Myocyte (in vitro differentiated cells): ENCODE results near the gene ELOB. TPM values are rescaled to one million over a fixed set of nuclear protein-coding genes. Genes with fewer than 3 reads are reported as not detected.

Source experiments
- DNase-seq: peaks from one replicate; pipeline ENCODE4 v3.0.0-alpha.2; 2012; ENCODE audit warnings: low read depth
- total RNA-seq: library from RNA; depleted of rRNA; stranded (reverse); fragments of >200 nt; gene quantifications from 2 replicates; pipeline ENCODE4 v1.2.3, GENCODE V29; 2014

The ELOB gene
- total RNA-seq, 1 donor from 2014 or later: 235 TPM

DNA sequence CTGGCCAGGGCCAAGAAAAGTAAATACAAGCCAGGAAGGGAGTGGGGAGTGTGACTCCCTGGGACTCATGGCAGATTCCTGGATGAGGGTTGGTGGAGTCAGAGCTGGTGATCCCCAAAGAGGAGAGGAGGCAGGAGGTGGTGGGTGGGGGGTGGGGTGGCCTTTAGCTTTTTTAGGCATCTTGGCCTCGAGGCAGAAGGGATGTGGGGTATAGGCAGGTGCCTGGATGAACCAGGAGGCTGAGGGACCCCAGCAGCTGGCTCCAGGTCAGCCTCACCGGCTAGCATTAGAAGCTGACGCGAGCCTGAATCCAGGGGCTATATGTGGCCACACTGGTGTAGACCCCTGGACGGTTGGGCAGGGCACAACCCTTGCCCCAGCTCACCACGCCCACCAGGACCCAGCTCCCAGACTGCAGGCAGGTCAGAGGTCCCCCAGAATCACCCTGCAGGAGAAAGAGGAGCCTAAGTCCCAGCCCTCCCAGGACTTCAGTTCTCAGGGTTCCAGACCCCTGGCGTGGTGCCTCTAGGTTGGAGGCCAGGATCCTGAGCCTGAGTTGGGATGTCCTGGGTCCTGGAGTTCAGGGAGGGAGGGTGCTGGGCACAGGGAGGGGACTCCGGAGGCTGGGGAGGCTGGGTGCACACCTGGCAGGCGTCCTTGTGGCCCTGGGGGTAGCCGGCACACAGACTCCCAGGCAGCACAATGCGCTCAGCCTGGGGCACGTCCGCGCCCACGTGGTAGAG is 7.4 kb upstream of the ELOB start:
- DNase-seq: no peak

- no peak for DNase-seq
Measured at GRCh38 chr16:2783581-2784357, 6.7 kb upstream of the ELOB start.

DNA sequence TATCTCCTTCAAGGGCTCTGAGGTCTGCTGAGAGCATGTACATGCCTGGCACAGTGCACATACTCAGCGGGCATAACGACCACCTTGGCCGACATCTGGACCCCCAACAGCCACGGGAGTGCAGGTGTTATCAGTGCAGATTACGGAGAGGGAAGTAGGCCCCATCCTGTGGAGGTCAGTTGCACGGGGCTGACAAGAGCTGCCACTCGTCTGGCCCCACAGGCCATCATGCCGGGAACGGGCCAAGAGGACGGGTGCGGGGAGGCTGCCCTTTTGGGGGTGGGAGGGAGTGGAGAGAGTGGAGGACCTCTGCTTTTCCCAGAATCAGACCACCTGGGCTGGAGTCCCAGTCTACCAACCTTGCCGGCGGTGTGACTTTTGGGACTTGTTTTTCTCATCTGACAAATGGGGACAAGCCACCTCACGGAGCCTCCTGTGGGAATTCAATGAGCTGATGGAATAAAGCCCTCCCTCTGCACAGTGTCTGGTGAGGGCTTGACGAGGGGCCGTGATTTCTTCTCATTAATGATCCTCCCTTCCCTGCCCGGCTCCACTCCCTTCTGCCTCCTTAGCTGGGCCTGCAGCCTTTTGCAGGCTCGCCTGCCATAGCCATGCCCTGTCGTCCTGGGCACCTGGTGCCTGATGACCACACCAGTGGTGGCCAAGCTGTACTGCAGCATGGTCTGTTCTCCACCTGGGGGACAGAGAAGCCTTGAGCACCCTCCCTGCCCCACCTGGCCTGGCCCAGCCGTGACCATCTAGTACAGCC is 5.7 kb upstream of the ELOB start:
- no peak for DNase-seq

GRCh38 chr16:2779978-2780898 is 3.2 kb upstream of the ELOB start:
- DNase-seq: no peak

- DNase-seq: no peak
Measured at GRCh38 chr16:2779151-2779920, 2.3 kb upstream of the ELOB start.

- DNase-seq: no peak
Measured at GRCh38 chr16:2778630-2778958, 1.5 kb upstream of the ELOB start.

GRCh38 chr16:2777903-2778629 is 986 bp upstream of the ELOB start:
- no peak for DNase-seq

- no peak for DNase-seq
Measured at GRCh38 chr16:2776500-2777139, 460 bp downstream of the ELOB start.

- no peak for DNase-seq
Measured at GRCh38 chr16:2775765-2776499, 1.1 kb downstream of the ELOB start.

- no peak for DNase-seq
Measured at GRCh38 chr16:2775131-2775716, 1.9 kb downstream of the ELOB start.

DNA sequence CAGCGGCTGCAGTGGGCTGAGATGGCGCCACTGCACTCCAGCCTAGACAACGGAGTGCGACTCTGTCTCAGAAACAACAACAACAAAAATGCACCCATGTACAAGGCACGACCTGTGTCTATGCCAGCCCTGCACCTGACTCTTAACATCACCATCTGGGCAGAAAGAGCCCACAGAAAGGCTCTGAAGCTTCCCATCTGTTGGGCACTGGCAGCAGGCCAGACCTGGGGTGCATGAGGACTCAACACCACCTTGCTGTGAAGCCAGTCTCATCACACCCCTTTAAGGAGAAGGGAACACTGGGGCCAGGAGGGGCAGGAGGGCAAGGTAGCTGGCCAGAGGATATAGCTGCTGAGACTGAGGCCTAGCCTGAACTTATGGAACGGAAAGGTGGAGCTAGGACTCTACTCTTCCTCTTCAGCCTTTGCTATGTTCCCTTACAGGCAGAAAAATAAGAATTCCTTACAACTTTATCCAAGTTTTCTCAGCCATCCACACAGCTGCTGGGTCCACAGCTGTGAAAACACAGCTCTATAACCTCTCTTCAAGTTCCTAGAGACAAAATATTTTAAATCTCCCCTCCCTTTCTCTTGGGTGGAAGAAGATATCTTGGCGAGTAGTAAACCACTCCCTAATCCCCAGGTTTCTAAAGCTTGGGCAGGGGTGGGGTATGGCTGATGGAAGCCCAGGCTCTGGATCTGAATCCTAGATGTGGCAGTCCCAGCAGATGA is 2.8 kb downstream of the ELOB start:
- peak; percentile 82 for DNase-seq

DNA sequence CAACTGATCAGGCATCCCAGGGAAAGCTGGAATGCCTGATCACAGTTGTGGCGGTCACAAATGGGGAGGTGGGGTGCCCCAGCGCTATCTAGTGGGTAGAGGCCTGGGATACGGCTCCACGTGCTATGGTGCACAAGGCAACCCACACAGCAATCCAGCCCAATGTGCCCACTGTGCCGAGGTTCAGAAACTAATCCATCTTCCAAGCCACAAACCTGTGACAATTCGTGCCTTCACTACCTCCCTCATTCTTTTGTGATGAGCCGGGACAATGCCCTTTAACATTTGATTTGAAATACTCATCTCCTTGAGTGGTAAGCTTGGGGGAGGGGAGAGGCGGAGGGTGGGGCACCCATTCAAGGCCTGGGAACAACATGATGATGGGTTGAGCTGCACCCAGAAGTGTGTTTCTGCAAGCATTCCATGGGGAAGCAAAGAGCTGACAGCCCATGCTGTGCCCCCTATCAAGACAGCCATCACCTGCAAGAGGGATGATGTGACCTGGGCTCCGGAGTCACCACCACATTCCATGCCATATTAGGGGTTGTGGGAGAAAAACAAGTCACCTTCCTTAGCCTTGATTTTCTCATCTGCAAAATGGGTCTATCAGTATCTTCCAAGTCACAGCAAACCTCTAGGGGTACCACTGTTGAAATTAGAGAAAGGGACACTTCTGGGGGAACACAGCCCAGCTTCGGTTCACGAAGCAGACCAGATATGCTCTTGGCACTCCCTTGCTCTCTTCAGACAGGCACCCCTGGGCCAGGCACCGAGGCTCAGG is 3.7 kb downstream of the ELOB start:
- DNase-seq: peak; percentile 47

DNA sequence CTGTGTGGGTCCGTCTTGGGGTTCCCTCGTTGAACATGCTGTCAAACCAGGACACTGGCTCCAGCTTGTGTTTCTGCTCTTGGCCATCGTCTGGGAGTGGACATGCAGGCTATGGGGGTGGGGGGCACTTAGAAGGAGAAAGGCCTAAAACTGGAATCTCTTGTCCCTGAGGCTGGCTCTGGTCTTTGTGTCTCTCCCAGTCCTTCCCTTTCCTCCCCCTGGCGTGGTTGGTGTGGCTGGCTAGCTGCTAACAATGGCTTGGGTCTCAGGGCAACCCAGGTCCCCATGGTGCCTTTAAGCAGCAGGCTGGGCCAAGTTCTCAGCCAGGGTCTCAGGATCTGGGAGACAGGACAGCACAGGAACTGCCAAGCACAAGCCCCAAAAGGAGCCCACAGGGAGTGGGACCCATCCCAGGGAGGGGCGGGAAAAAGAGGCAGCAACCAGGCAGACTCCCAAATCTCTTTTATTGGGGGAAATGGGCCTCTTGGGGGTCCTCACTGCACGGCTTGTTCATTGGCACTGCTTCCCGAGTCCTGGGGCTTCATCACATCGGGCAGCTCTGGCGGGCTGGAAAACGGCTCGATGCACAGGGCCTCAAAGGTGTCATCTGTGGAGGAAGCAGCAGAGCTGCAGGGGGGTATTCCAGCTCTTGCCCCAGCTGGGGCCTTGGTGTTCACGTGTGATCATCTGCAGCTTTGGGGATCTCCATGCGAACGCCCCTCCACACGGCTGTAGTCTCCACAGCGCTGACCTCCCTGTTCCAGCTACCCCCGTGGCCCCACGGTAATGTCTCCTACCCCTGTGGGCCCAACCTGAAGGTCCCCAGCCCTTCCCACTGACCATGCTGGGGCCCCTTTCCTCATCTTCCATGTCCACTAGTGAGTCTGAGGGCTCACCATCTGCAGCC is 5.3 kb downstream of the ELOB start:
- no peak for DNase-seq

DNA sequence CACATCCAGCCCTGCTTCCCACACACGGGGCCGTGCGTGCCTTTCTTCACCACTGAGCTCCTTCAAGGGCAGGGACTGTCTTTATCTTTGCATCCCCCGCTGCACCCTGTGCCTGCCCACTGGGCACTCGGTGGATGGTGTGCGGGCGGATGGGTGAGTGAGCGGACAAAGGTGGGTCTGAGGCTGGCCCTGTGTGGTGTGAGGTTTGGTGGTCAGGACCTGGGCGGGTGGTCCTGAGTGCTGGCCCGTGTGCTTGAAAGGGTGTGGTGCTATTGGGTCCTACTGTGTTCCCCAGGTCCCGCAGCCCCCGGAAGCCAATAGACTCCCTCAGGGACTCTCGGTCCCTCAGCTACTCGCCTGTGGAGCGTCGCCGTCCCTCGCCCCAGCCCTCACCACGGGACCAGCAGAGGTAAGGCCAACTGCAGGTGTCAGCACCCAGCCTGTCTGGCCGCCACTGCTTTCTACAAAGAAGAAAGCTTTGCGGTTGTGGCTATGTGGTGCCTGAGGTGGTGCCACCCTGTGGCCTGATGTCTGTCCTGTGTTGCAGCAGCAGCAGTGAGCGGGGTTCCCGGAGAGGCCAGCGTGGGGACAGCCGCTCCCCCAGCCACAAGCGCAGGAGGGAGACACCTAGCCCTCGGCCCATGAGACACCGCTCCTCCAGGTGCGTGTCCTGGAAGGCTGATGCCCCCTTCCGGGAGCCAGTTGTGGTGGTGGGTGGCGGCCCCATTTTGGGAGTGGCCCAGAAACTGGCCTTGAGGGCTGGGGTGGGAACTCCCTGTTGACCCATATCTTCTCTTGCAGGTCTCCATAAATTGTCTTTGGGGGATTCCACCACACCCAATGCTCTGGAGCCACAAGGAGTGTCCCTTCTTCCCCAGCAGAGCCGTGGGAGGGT is 6.8 kb downstream of the ELOB start:
- DNase-seq: no peak
